OCI-LY7 (cell line): Measurements from ENCODE around the gene MAN2B1.

Experiments
- CTCF ChIP-seq: fragments of 200-600 bp; sonication (generic); conservative IDR thresholded peaks from 2 replicates; pipeline ENCODE4 v1.5.1; 2014; ENCODE audit warnings: mild to moderate bottlenecking, antibody characterized with exemption, low read length, moderate library complexity, mixed read lengths
- EZH2phosphoT487 ChIP-seq: fragments of 200-600 bp; sonication (generic); IDR thresholded peaks from 2 replicates; pipeline ENCODE4 v1.6.1; 2018; ENCODE audit warnings: low read depth, borderline replicate concordance, mild to moderate bottlenecking, mixed run types, antibody characterized with exemption, low read length, moderate library complexity, mixed read lengths

GRCh38 chr19:12597594-12597993 is 68.9 kb downstream of the MAN2B1 start:
- TF ChIP-seq CTCF (no peak), EZH2phosphoT487 (no peak)
